ENCODE data around the gene DGKB.

DNA sequence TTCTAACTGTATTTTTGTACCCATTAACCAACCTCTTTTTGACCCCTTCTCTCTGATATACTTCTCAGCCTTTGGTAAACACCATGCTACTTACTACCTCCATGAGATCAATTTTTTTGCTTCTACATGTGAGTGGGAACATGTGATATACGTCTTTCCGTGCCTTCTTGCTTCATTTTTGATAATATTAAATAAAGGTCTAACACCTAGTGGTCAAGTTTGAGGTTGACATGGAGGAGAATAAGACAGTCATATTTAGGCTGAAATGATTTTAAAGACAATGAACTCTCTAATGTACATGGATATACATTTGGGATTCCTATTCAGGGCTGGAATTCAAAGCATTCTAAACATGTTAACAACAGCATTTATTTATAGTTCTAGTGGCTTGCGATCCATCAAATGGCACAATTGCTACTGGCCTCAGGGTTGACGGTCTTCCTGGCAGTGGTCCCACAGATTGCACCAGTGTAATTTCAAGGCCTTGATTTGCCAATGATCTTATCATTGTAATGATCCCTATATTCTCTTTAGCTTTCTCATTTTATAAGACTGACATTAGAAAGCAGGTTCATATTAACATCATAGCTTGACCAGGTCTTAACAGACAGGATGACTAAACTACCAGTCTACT is 597.2 kb downstream of the DGKB start:
- TF ChIP-seq, protein P1, sequence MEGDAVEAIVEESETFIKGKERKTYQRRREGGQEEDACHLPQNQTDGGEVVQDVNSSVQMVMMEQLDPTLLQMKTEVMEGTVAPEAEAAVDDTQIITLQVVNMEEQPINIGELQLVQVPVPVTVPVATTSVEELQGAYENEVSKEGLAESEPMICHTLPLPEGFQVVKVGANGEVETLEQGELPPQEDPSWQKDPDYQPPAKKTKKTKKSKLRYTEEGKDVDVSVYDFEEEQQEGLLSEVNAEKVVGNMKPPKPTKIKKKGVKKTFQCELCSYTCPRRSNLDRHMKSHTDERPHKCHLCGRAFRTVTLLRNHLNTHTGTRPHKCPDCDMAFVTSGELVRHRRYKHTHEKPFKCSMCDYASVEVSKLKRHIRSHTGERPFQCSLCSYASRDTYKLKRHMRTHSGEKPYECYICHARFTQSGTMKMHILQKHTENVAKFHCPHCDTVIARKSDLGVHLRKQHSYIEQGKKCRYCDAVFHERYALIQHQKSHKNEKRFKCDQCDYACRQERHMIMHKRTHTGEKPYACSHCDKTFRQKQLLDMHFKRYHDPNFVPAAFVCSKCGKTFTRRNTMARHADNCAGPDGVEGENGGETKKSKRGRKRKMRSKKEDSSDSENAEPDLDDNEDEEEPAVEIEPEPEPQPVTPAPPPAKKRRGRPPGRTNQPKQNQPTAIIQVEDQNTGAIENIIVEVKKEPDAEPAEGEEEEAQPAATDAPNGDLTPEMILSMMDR (IDR thresholded peaks at IDR 0.05) = no peak
- no peak for TF ChIP-seq POLR2A (IDR thresholded peaks at IDR 0.05)
